ENCODE data around the gene PMEPA1.
A peak's percentile ranks its signal among the peaks of the same experiment; 100 is the strongest.

PMEPA1 gene

GRCh38 chr20:57735831-57736737 lies 26.3 kb upstream of the PMEPA1 start:
- no peak for DNase-seq

GRCh38 chr20:57734754-57735153 lies 24.9 kb upstream of the PMEPA1 start:
- DNase-seq, result no peak

GRCh38 chr20:57732226-57732625 lies 22.4 kb upstream of the PMEPA1 start:
- DNase-seq, result no peak

GRCh38 chr20:57728762-57729161 lies 18.9 kb upstream of the PMEPA1 start:
- no peak for DNase-seq

GRCh38 chr20:57727863-57728262 lies 18.0 kb upstream of the PMEPA1 start:
- no peak for DNase-seq

GRCh38 chr20:57725636-57726035 lies 15.8 kb upstream of the PMEPA1 start:
- DNase-seq, result no peak

- DNase-seq, result no peak
Observed at GRCh38 chr20:57724610-57725405, 15.0 kb upstream of the PMEPA1 start.

- DNase-seq, result no peak
Observed at GRCh38 chr20:57723816-57724215, 14.0 kb upstream of the PMEPA1 start.

- DNase-seq, result no peak
Observed at GRCh38 chr20:57719951-57720350, 10.1 kb upstream of the PMEPA1 start.

GRCh38 chr20:57718490-57719009 lies 8.7 kb upstream of the PMEPA1 start:
- DNase-seq, result peak; percentile 97

- no peak for DNase-seq
Observed at GRCh38 chr20:57717797-57718196, 8.0 kb upstream of the PMEPA1 start.

- no peak for DNase-seq
Observed at GRCh38 chr20:57716901-57717300, 7.1 kb upstream of the PMEPA1 start.

- DNase-seq, result no peak
Observed at GRCh38 chr20:57716202-57716601, 6.4 kb upstream of the PMEPA1 start.

- DNase-seq, result no peak
Observed at GRCh38 chr20:57715268-57715904, 5.6 kb upstream of the PMEPA1 start.

GRCh38 chr20:57714409-57715267 lies 4.8 kb upstream of the PMEPA1 start:
- DNase-seq, result no peak

- DNase-seq, result no peak
Observed at GRCh38 chr20:57713951-57714350, 4.1 kb upstream of the PMEPA1 start.

GRCh38 chr20:57713505-57713903 lies 3.7 kb upstream of the PMEPA1 start:
- DNase-seq, result no peak

- no peak for DNase-seq
Observed at GRCh38 chr20:57712851-57713504, 3.2 kb upstream of the PMEPA1 start.

GRCh38 chr20:57712341-57712740 lies 2.5 kb upstream of the PMEPA1 start:
- DNase-seq, result no peak

- DNase-seq, result no peak
Observed at GRCh38 chr20:57711826-57712225, 2.0 kb upstream of the PMEPA1 start.

- no peak for DNase-seq
Observed at GRCh38 chr20:57711311-57711712, 1.5 kb upstream of the PMEPA1 start.

GRCh38 chr20:57710841-57711240 lies 1.0 kb upstream of the PMEPA1 start:
- no peak for DNase-seq
